T-cell (primary cell): Measurements from ENCODE around the gene REX1BD. TPM values are rescaled to one million over a fixed set of nuclear protein-coding genes. Genes with fewer than 3 reads are reported as not detected.

Source experiments
- ATAC-seq, 4 experiments: fragments of 200-7000 bp in 3 of 4; fragments of 150-1000 bp in 1 of 4; cut with Tn5 transposase; replicated peaks in 1 of 4; 1 replicate in 3 of 4; 2 replicates in 1 of 4; pipeline ENCODE4 v1.10.0; 2021; ENCODE audit warnings: moderate library complexity in 3 of 4, mild to moderate bottlenecking in 2 of 4, moderate number of reproducible peaks in 1 of 4
- CTCF ChIA-PET, 2 donors: fragments of 300-600 bp; sonication (Branson Sonifier 250); formaldehyde crosslinking; loops; one replicate each; lab custom pipeline; 2022; ENCODE audit warnings: antibody characterized with exemption in 2 of 2; lab: Charles Lee
- POLR2A ChIA-PET, 2 donors: fragments of 300-600 bp; sonication (Branson Sonifier 250); formaldehyde crosslinking; loops; one replicate each; lab custom pipeline; 2022; ENCODE audit warnings: antibody characterized with exemption in 2 of 2; lab: Charles Lee
- DNase-seq, 35 experiments: peaks; one replicate each; pipeline versions ENCODE4 v3.0.0 to v3.0.0-alpha.2; 2013 to 2023
- H3K27ac ChIP-seq: one replicate; pipeline ENCODE4 v1.5.1; 2013; ENCODE audit warnings: low read length
- H3K27me3 ChIP-seq, 2 experiments: replicated peaks in 1 of 2; 1 replicate in 1 of 2; 2 replicates in 1 of 2; pipeline versions ENCODE4 v1.6.1 to v1.7.0; 2013; ENCODE audit warnings: low read length in 1 of 2, mixed read lengths in 1 of 2; ENCODE audit not compliant: control insufficient read depth in 2 of 2, insufficient read depth in 2 of 2; ENCODE audit errors: extremely low read depth in 1 of 2
- H3K36me3 ChIP-seq, 2 donors: 1 replicate in 1 of 2; 2 replicates in 1 of 2; pipeline versions ENCODE4 v1.6.1 to v1.7.0; 2013; ENCODE audit warnings: low read length in 1 of 2; ENCODE audit not compliant: control insufficient read depth in 2 of 2, insufficient read depth in 1 of 2; ENCODE audit errors: extremely low read depth in 1 of 2
- H3K4me1 ChIP-seq, 2 experiments: 1 replicate in 1 of 2; 2 replicates in 1 of 2; pipeline versions ENCODE4 v1.6.1 to v1.7.0; 2013; ENCODE audit warnings: low read length in 2 of 2, mixed read lengths in 1 of 2; ENCODE audit not compliant: insufficient read depth in 2 of 2, control insufficient read depth in 1 of 2; ENCODE audit errors: extremely low read depth in 1 of 2
- H3K4me3 ChIP-seq, 2 donors: 1 replicate in 1 of 2; 2 replicates in 1 of 2; pipeline versions ENCODE4 v1.5.1 to v1.7.0; 2013; ENCODE audit warnings: mild to moderate bottlenecking in 2 of 2, low read length in 1 of 2, moderate library complexity in 1 of 2; ENCODE audit not compliant: control insufficient read depth in 1 of 2; ENCODE audit errors: extremely low read depth in 1 of 2
- H3K9me3 ChIP-seq: 2 replicates; pipeline ENCODE4 v1.7.0; 2013
- H3K27ac Mint-ChIP-seq, 2 donors: one replicate each; pipeline ENCODE4 v1.8.0; 2020 to 2021; ENCODE audit warnings: mild to moderate bottlenecking in 2 of 2, mixed read lengths in 2 of 2
- H3K27me3 Mint-ChIP-seq, 2 donors: one replicate each; pipeline ENCODE4 v1.8.0; 2021 to 2022; ENCODE audit warnings: mixed read lengths in 2 of 2
- H3K36me3 Mint-ChIP-seq: one replicate; pipeline ENCODE4 v1.8.0; 2021; ENCODE audit warnings: mixed read lengths
- H3K4me1 Mint-ChIP-seq, 3 donors: one replicate each; pipeline ENCODE4 v1.8.0; 2020 to 2022; ENCODE audit warnings: mixed read lengths in 3 of 3, mild to moderate bottlenecking in 1 of 3
- H3K4me3 Mint-ChIP-seq, 3 donors: one replicate each; pipeline ENCODE4 v1.8.0; 2020 to 2022; ENCODE audit warnings: mild to moderate bottlenecking in 3 of 3, mixed read lengths in 3 of 3, moderate library complexity in 3 of 3
- H3K9me3 Mint-ChIP-seq, 3 donors: one replicate each; pipeline ENCODE4 v1.8.0; 2020 to 2022; ENCODE audit warnings: mixed read lengths in 3 of 3
- WGBS: methylation state at CpG from one replicate; pipeline ENCODE4 v1.1.5; 2013; ENCODE audit warnings: missing lambda C conversion rate; ENCODE audit not compliant: insufficient coverage; 5-methylcytosine and 5-hydroxymethylcytosine counted together
- total RNA-seq, 35 experiments: library from RNA in 6 of 35; stranded (reverse) in 6 of 35; fragments of 120-200 nt in 1 of 35; gene quantifications; one replicate each; pipeline versions ENCODE4 v1.2.1 to v1.2.4 and lab custom pipeline; 2013 to 2026

Gene REX1BD
- total RNA-seq, 5 donors from 2014 or later (not counting 1 experiment from before 2014, with no cell fraction given) = 91.8 to 166 (median 150) TPM

GRCh38 chr19:18593367-18594095, 4.9 kb downstream of the REX1BD start:
- H3K4me3 Mint-ChIP-seq = peak overlapping the region; percentile 34 to 76 (median 48)
- peaks cover 3% of the 10 kb centered on the region for H3K36me3 Mint-ChIP-seq
- Histone ChIP-seq H3K4me3 (peak overlapping the region in 1 of 2 donors; percentile 27), H3K36me3 (peaks cover 8 to 12% of the 10 kb centered on the region in 2 donors), H3K4me1 (peaks cover 11 to 49% of the 10 kb centered on the region in 2 experiments), H3K27me3 (peaks cover 0 to 20% of the 10 kb centered on the region in 2 experiments), H3K9me3 (no peaks in the 10 kb centered on the region), H3K27ac (no peak overlapping the region)
- DNase-seq = peak in 1 of 35 experiments; percentile 31
- ChIA-PET CTCF (interaction anchor here (0.7 to 1.6 kb wide), 7 partner anchors 12 to 254 kb away, joined by 3 to 7 read pairs (median 4); partner anchors contain the start of gene UBA52 (in 1 of the 2)), POLR2A (interaction anchor here in 1 of 2 donors (0.5 kb wide), 1 partner anchor 121 kb away, joined by 3 read pairs; no protein-coding TSS in a partner anchor)
- H3K9me3 Mint-ChIP-seq = no peaks in the 10 kb centered on the region
- 69% methylated on average over 15 of the region's 25 CpGs for WGBS
- H3K27me3 Mint-ChIP-seq = peaks cover 0 to 4% of the 10 kb centered on the region in 2 donors
- H3K4me1 Mint-ChIP-seq = peaks cover 25 to 33% (median 28%) of the 10 kb centered on the region in 3 donors
- no peak for ATAC-seq
- peak overlapping the region in 1 of 2 donors; percentile 75 for H3K27ac Mint-ChIP-seq

GRCh38 chr19:18594096-18594823, 5.7 kb downstream of the REX1BD start:
- ATAC-seq (peak; percentile 74 to 84 (median 77)), DNase-seq (peak; percentile 51 to 88 (median 70))
- CTCF ChIA-PET = interaction anchor here (0.5 to 1.2 kb wide), 8 partner anchors 12 to 798 kb away, joined by 3 to 13 read pairs (median 4); no protein-coding TSS in a partner anchor
- H3K9me3 Mint-ChIP-seq = no peaks in the 10 kb centered on the region
- Histone ChIP-seq H3K36me3 (peaks cover 8 to 12% of the 10 kb centered on the region in 2 donors), H3K27me3 (peaks cover 0 to 27% of the 10 kb centered on the region in 2 experiments), H3K9me3 (no peaks in the 10 kb centered on the region), H3K4me1 (peaks cover 11 to 46% of the 10 kb centered on the region in 2 experiments), H3K4me3 (peak overlapping the region; percentile 47 to 51), H3K27ac (no peak overlapping the region)
- H3K4me1 Mint-ChIP-seq = peaks cover 25 to 33% (median 28%) of the 10 kb centered on the region in 3 donors
- H3K36me3 Mint-ChIP-seq = peaks cover 3% of the 10 kb centered on the region
- POLR2A ChIA-PET = interaction anchor here in 1 of 2 donors (0.6 kb wide), 1 partner anchor 261 kb away, joined by 3 read pairs; no protein-coding TSS in a partner anchor
- 2% methylated on average over 43 of the region's 54 CpGs for WGBS
- peak overlapping the region in 1 of 2 donors; percentile 74 for H3K27ac Mint-ChIP-seq
- peak overlapping the region; percentile 64 to 76 (median 65) for H3K4me3 Mint-ChIP-seq
- H3K27me3 Mint-ChIP-seq = peaks cover 3 to 9% of the 10 kb centered on the region in 2 donors

GRCh38 chr19:18594824-18595373, 6.3 kb downstream of the REX1BD start:
- Mint-ChIP-seq H3K27me3 (peaks cover 5 to 15% of the 10 kb centered on the region in 2 donors), H3K4me1 (peaks cover 21 to 29% (median 23%) of the 10 kb centered on the region in 3 donors), H3K4me3 (peak overlapping the region; percentile 64 to 76 (median 65)), H3K9me3 (no peaks in the 10 kb centered on the region), H3K27ac (peak overlapping the region in 1 of 2 donors; percentile 74), H3K36me3 (peaks cover 3% of the 10 kb centered on the region)
- ChIA-PET POLR2A (interaction anchor here in 1 of 2 donors (0.6 kb wide), 1 partner anchor 260 kb away, joined by 3 read pairs; no protein-coding TSS in a partner anchor), CTCF (interaction anchor here (0.5 to 1.2 kb wide), 4 partner anchors 55 to 799 kb away, joined by 3 to 4 read pairs (median 3); no protein-coding TSS in a partner anchor)
- Histone ChIP-seq H3K27me3 (peaks cover 0 to 34% of the 10 kb centered on the region in 2 experiments), H3K4me3 (peak overlapping the region; percentile 47 to 51), H3K4me1 (peaks cover 6 to 39% of the 10 kb centered on the region in 2 experiments), H3K27ac (no peak overlapping the region), H3K36me3 (peaks cover 8 to 12% of the 10 kb centered on the region in 2 donors), H3K9me3 (no peaks in the 10 kb centered on the region)
- no peak for DNase-seq
- ATAC-seq = peak in 2 of 4 experiments; percentile 3 to 12
- WGBS = 48% methylated on average over 16 of the region's 26 CpGs

- ATAC-seq (no peak), DNase-seq (no peak)
- H3K9me3 ChIP-seq = no peaks in the 10 kb centered on the region
- 85% methylated on average over 4 of the region's 6 CpGs for WGBS
- CTCF ChIA-PET = no interaction called here
- H3K27me3 ChIP-seq = peaks cover 0 to 37% of the 10 kb centered on the region in 2 experiments
- H3K36me3 ChIP-seq = peaks cover 8 to 11% of the 10 kb centered on the region in 2 donors
- H3K4me1 Mint-ChIP-seq = peaks cover 17 to 23% (median 17%) of the 10 kb centered on the region in 3 donors
- no peak overlapping the region for H3K27ac ChIP-seq
- no peak overlapping the region for H3K4me3 ChIP-seq
- peak overlapping the region in 1 of 2 donors; percentile 44 for H3K27ac Mint-ChIP-seq
- peak overlapping the region; percentile 21 to 76 (median 28) for H3K4me3 Mint-ChIP-seq
- POLR2A ChIA-PET = no interaction called here
- H3K9me3 Mint-ChIP-seq = no peaks in the 10 kb centered on the region
- H3K27me3 Mint-ChIP-seq = peaks cover 5 to 19% of the 10 kb centered on the region in 2 donors
- peaks cover 3 to 34% of the 10 kb centered on the region in 2 experiments for H3K4me1 ChIP-seq
- peaks cover 3% of the 10 kb centered on the region for H3K36me3 Mint-ChIP-seq
Observed at GRCh38 chr19:18595475-18595874, 6.9 kb downstream of the REX1BD start.

- WGBS = 14% methylated on average over 15 of the region's 21 CpGs
- no peak for ATAC-seq
- POLR2A ChIA-PET = no interaction called here
Observed at GRCh38 chr19:18596752-18597157, 8.2 kb downstream of the REX1BD start.

More at GRCh38 chr19:18596752-18597157, 8.2 kb downstream of the REX1BD start:
- no peak for DNase-seq
- Mint-ChIP-seq H3K9me3 (no peaks in the 10 kb centered on the region), H3K4me3 (peak overlapping the region in 2 of 3 donors; percentile 6 to 27), H3K4me1 (peaks cover 10 to 16% (median 13%) of the 10 kb centered on the region in 3 donors), H3K27me3 (peaks cover 11 to 29% of the 10 kb centered on the region in 2 donors), H3K36me3 (no peaks in the 10 kb centered on the region), H3K27ac (no peak overlapping the region)
- Histone ChIP-seq H3K27ac (no peak overlapping the region), H3K4me1 (peaks cover 3 to 27% of the 10 kb centered on the region in 2 experiments), H3K36me3 (peaks cover 3 to 5% of the 10 kb centered on the region in 2 donors), H3K9me3 (no peaks in the 10 kb centered on the region), H3K27me3 (peaks cover 0 to 46% of the 10 kb centered on the region in 2 experiments), H3K4me3 (no peak overlapping the region)
- CTCF ChIA-PET = interaction anchor here (0.6 kb wide), 2 partner anchors 22 to 1761 kb away, joined by 3 to 5 read pairs; no protein-coding TSS in a partner anchor
